Epithelial cell of prostate (primary cell): Measurements from ENCODE around the gene SNCAIP.
"Not testable (repeated sequence)": the region's sequence is repeated elsewhere in the genome, so short reads cannot be mapped to it uniquely, and the experiment has no call there.

Experiments
- DNase-seq: peaks from one replicate; pipeline ENCODE4 v3.0.0-alpha.2; 2011; ENCODE audit warnings: low read depth, low spot score
- H3K27ac ChIP-seq: fragments of 450-650 bp; 2 replicates; pipeline ENCODE4 v1.5.1; 2017; ENCODE audit warnings: mild to moderate bottlenecking

Gene SNCAIP

GRCh38 chr5:122353361-122353760 lies 41.3 kb downstream of the SNCAIP start:
- H3K27ac ChIP-seq, DNase-seq: not testable (repeated sequence)

- no peak for DNase-seq
- H3K27ac ChIP-seq: no peak overlapping the region
Measured at GRCh38 chr5:122354293-122354692, 42.3 kb downstream of the SNCAIP start.

- H3K27ac ChIP-seq: no peak overlapping the region
Measured at GRCh38 chr5:122355324-122355723, 43.3 kb downstream of the SNCAIP start.

GRCh38 chr5:122356855-122357254 lies 44.8 kb downstream of the SNCAIP start:
- no peak for DNase-seq
- H3K27ac ChIP-seq: no peak overlapping the region

More at GRCh38 chr5:122355324-122355723, 43.3 kb downstream of the SNCAIP start:
- no peak for DNase-seq

GRCh38 chr5:122358372-122358979 lies 46.4 kb downstream of the SNCAIP start:
- DNase-seq: no peak
- H3K27ac ChIP-seq: no peak overlapping the region

GRCh38 chr5:122362361-122362760 lies 50.3 kb downstream of the SNCAIP start:
- H3K27ac ChIP-seq: no peak overlapping the region
- DNase-seq: no peak

- no peak for DNase-seq
- H3K27ac ChIP-seq: no peak overlapping the region
Measured at GRCh38 chr5:122363623-122364022, 51.6 kb downstream of the SNCAIP start.

GRCh38 chr5:122366501-122366900 lies 54.5 kb downstream of the SNCAIP start:
- H3K27ac ChIP-seq: no peak overlapping the region
- DNase-seq: no peak

GRCh38 chr5:122367456-122367855 lies 55.4 kb downstream of the SNCAIP start:
- no peak overlapping the region for H3K27ac ChIP-seq
- DNase-seq: no peak

- no peak for DNase-seq
- H3K27ac ChIP-seq: no peak overlapping the region
Measured at GRCh38 chr5:122368510-122369251, 56.6 kb downstream of the SNCAIP start.

- DNase-seq: no peak
- no peak overlapping the region for H3K27ac ChIP-seq
Measured at GRCh38 chr5:122369253-122369815, 57.3 kb downstream of the SNCAIP start.

- no peak for DNase-seq
- no peak overlapping the region for H3K27ac ChIP-seq
Measured at GRCh38 chr5:122371511-122372151, 59.6 kb downstream of the SNCAIP start.

GRCh38 chr5:122374110-122374509 lies 62.1 kb downstream of the SNCAIP start:
- DNase-seq: no peak

GRCh38 chr5:122375801-122376200 lies 63.8 kb downstream of the SNCAIP start:
- no peak overlapping the region for H3K27ac ChIP-seq
- DNase-seq: no peak

More at GRCh38 chr5:122374110-122374509, 62.1 kb downstream of the SNCAIP start:
- no peak overlapping the region for H3K27ac ChIP-seq

GRCh38 chr5:122376250-122376649 lies 64.2 kb downstream of the SNCAIP start:
- no peak for DNase-seq
- H3K27ac ChIP-seq: no peak overlapping the region

GRCh38 chr5:122377026-122377425 lies 65.0 kb downstream of the SNCAIP start:
- DNase-seq: no peak
- H3K27ac ChIP-seq: no peak overlapping the region

GRCh38 chr5:122382938-122383337 lies 70.9 kb downstream of the SNCAIP start:
- H3K27ac ChIP-seq, DNase-seq: not testable (repeated sequence)

GRCh38 chr5:122384739-122385235 lies 72.8 kb downstream of the SNCAIP start:
- DNase-seq: no peak
- H3K27ac ChIP-seq: no peak overlapping the region

GRCh38 chr5:122385286-122385685 lies 73.2 kb downstream of the SNCAIP start:
- no peak overlapping the region for H3K27ac ChIP-seq

GRCh38 chr5:122385808-122386207 lies 73.8 kb downstream of the SNCAIP start:
- H3K27ac ChIP-seq: no peak overlapping the region
- DNase-seq: no peak

More at GRCh38 chr5:122385286-122385685, 73.2 kb downstream of the SNCAIP start:
- no peak for DNase-seq

- H3K27ac ChIP-seq: no peak overlapping the region
- DNase-seq: no peak
Measured at GRCh38 chr5:122390154-122390553, 78.1 kb downstream of the SNCAIP start.
